H1 (cell line): ENCODE results near the gene RPL12.

ENCODE experiments used
- CEBPB ChIP-seq: IDR thresholded peaks from 2 replicates; pipeline ENCODE4 v1.6.1; 2012; ENCODE audit warnings: low read depth, low read length
- CHD2 ChIP-seq: IDR thresholded peaks from 2 replicates; pipeline ENCODE4 v1.6.1; 2012; ENCODE audit warnings: low read length, improper control_type of control experiment
- EP300 ChIP-seq, 2 experiments: IDR thresholded peaks; 1 replicate in 1 of 2; 2 replicates in 1 of 2; pipeline ENCODE4 v1.6.1; 2011 to 2012; ENCODE audit warnings: low read depth in 2 of 2, low read length in 2 of 2, mild to moderate bottlenecking in 2 of 2, borderline replicate concordance in 1 of 2, inconsistent platforms in 1 of 2, moderate library complexity in 1 of 2
- EZH2 ChIP-seq: fragments of 200-600 bp; sonication (generic); IDR thresholded peaks from 2 replicates; pipeline ENCODE4 v1.7.1; 2012; ENCODE audit warnings: low read depth, mild to moderate bottlenecking, moderate library complexity, low read length, inconsistent platforms; ENCODE audit not compliant: severe bottlenecking
- JUN ChIP-seq: IDR thresholded peaks from 2 replicates; pipeline ENCODE4 v1.6.1; 2011; ENCODE audit warnings: low read depth, mild to moderate bottlenecking, improper control_type of control experiment, low read length
- POLR2A ChIP-seq, 2 experiments: IDR thresholded peaks; 1 replicate in 1 of 2; 2 replicates in 1 of 2; pipeline ENCODE4 v1.6.1; 2011; ENCODE audit warnings: low read depth in 2 of 2, low read length in 2 of 2, mild to moderate bottlenecking in 2 of 2; ENCODE audit errors: control extremely low read depth in 1 of 2
- POLR2AphosphoS5 ChIP-seq: IDR thresholded peaks from 2 replicates; pipeline ENCODE4 v1.6.1; 2011; ENCODE audit warnings: low read depth, low read length
- RXRA ChIP-seq: IDR thresholded peaks from 2 replicates; pipeline ENCODE4 v1.6.1; 2011; ENCODE audit warnings: low read depth, mild to moderate bottlenecking, low read length, moderate library complexity; ENCODE audit not compliant: insufficient read depth
- SP1 ChIP-seq: IDR thresholded peaks from 2 replicates; pipeline ENCODE4 v1.6.1; 2011; ENCODE audit warnings: low read depth, low read length
- YY1 ChIP-seq: IDR thresholded peaks from 2 replicates; pipeline ENCODE4 v1.6.1; 2011; ENCODE audit warnings: low read depth, mild to moderate bottlenecking, low read length
- TF ChIP-seq, protein P1 (sequence below), 3 experiments: IDR thresholded peaks; 1 replicate in 2 of 3; 2 replicates in 1 of 3; pipeline versions ENCODE4 v1.5.1 to v1.6.1; 2011; ENCODE audit warnings: low read length in 3 of 3, mild to moderate bottlenecking in 3 of 3, inconsistent platforms in 2 of 3, low read depth in 1 of 3, moderate library complexity in 1 of 3; ENCODE audit not compliant: insufficient read depth in 1 of 3; ENCODE audit errors: control extremely low read depth in 1 of 3

DNA sequence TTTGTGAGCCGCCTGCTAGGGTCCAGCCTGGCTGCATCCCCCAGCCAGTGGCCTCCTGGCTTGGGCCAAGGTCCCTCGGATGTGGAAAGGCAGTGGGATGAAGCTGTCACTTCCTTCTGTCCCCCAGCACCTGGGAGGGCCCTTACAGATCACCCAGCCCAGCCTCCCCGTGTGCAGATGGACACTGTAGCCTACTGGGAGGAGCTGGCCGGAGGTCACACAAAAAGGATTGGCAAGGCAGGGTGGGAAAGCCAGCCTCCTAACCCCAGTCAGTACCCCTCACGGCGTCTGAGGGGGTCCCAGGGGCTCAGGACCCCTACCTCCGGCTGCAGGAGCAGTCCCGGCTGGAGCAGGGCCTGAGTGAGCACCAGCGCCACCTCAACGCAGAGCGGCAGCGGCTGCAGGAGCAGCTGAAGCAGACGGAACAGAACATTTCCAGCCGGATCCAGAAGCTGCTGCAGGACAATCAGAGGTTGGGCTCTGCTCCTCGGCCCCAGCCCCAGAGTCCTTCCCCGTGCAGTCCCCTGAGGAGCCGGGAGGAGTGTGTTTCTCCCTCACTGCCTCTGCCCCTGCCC is 28.4 kb upstream of the RPL12 start:
- TF ChIP-seq, protein P1, sequence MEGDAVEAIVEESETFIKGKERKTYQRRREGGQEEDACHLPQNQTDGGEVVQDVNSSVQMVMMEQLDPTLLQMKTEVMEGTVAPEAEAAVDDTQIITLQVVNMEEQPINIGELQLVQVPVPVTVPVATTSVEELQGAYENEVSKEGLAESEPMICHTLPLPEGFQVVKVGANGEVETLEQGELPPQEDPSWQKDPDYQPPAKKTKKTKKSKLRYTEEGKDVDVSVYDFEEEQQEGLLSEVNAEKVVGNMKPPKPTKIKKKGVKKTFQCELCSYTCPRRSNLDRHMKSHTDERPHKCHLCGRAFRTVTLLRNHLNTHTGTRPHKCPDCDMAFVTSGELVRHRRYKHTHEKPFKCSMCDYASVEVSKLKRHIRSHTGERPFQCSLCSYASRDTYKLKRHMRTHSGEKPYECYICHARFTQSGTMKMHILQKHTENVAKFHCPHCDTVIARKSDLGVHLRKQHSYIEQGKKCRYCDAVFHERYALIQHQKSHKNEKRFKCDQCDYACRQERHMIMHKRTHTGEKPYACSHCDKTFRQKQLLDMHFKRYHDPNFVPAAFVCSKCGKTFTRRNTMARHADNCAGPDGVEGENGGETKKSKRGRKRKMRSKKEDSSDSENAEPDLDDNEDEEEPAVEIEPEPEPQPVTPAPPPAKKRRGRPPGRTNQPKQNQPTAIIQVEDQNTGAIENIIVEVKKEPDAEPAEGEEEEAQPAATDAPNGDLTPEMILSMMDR (IDR thresholded peaks at IDR 0.05; ENCODE audit: control extremely low read depth in 1 of 3, insufficient read depth in 1 of 3, low read depth in 1 of 3, low read length in 3 of 3): no peak
- TF ChIP-seq CEBPB (no peak), SP1 (no peak), EP300 (IDR thresholded peaks at IDR 0.05; ENCODE audit: borderline replicate concordance in 1 of 2, low read depth in 2 of 2, low read length in 2 of 2) (no peak), POLR2AphosphoS5 (no peak), JUN (no peak), EZH2 (no peak), YY1 (no peak), POLR2A (IDR thresholded peaks at IDR 0.05; ENCODE audit: control extremely low read depth in 1 of 2, low read depth in 2 of 2, low read length in 2 of 2) (no peak), CHD2 (no peak), RXRA (no peak)
